WTC11 (cell line): Measurements from ENCODE around the gene ZMYND8. TPM values are rescaled to one million over a fixed set of nuclear protein-coding genes. Genes with fewer than 3 reads are reported as not detected.

ENCODE experiments used
- ATAC-seq: fragments of 200-7000 bp; cut with Tn5 transposase; 2 replicates; pipeline ENCODE4 v1.10.0; 2021; ENCODE audit warnings: mild to moderate bottlenecking, moderate library complexity
- CTCF ChIA-PET: fragments of 300-600 bp; sonication (Branson Sonifier 250); formaldehyde crosslinking; loops from one replicate; lab custom pipeline; 2021; ENCODE audit warnings: antibody characterized with exemption; lab: Charles Lee
- POLR2A ChIA-PET: fragments of 350-600 bp; sonication (Branson Sonifier 250); formaldehyde crosslinking; loops from one replicate; lab custom pipeline; 2021; ENCODE audit warnings: antibody characterized with exemption; lab: Charles Lee
- DNase-seq: peaks from one replicate; pipeline ENCODE4 v3.0.0; 2021; ENCODE audit warnings: low spot score
- H3K27ac Mint-ChIP-seq: 2 replicates; pipeline ENCODE4 v1.8.0; 2021; ENCODE audit warnings: mixed read lengths
- H3K27me3 Mint-ChIP-seq: 2 replicates; pipeline ENCODE4 v1.8.0; 2021; ENCODE audit warnings: low read depth, mild to moderate bottlenecking, moderate library complexity, mixed read lengths
- H3K36me3 Mint-ChIP-seq: 2 replicates; pipeline ENCODE4 v1.8.0; 2021; ENCODE audit warnings: mixed read lengths
- H3K4me1 Mint-ChIP-seq: 2 replicates; pipeline ENCODE4 v1.8.0; 2022; ENCODE audit warnings: mixed read lengths
- H3K4me3 Mint-ChIP-seq: 2 replicates; pipeline ENCODE4 v1.8.0; 2021; ENCODE audit warnings: mild to moderate bottlenecking, moderate library complexity, mixed read lengths
- H3K9me3 Mint-ChIP-seq: 2 replicates; pipeline ENCODE4 v1.8.0; 2021; ENCODE audit warnings: mixed read lengths
- ATF1 ChIP-seq: sonication (generic); formaldehyde crosslinking; IDR thresholded peaks from 2 replicates; pipeline ENCODE4 v1.8.1; 2023; ENCODE audit warnings: mild to moderate bottlenecking, moderate library complexity, missing genetic modification reagents
- CBFB ChIP-seq: sonication (generic); formaldehyde crosslinking; IDR thresholded peaks from 2 replicates; pipeline ENCODE4 v1.8.1; 2022; ENCODE audit warnings: mild to moderate bottlenecking, low read depth, missing genetic modification reagents
- ESRRA ChIP-seq: sonication (generic); formaldehyde crosslinking; IDR thresholded peaks from 2 replicates; pipeline ENCODE4 v1.8.1; 2022; ENCODE audit warnings: mild to moderate bottlenecking, missing genetic modification reagents, borderline replicate concordance
- GRHL2 ChIP-seq: fragments of 250-450 bp; sonication (Bioruptor Pico); IDR thresholded peaks from 2 replicates; pipeline ENCODE4 v1.8.0; 2022; ENCODE audit warnings: mild to moderate bottlenecking, moderate library complexity; ENCODE audit not compliant: insufficient replicate concordance, severe bottlenecking
- GTF2I ChIP-seq: fragments of 250-450 bp; sonication (Bioruptor Pico); conservative IDR thresholded peaks from 2 replicates; pipeline ENCODE4 v1.4.0; 2021; ENCODE audit warnings: mild to moderate bottlenecking
- JAZF1 ChIP-seq: fragments of 250-450 bp; sonication (Bioruptor Pico); IDR thresholded peaks from 2 replicates; pipeline ENCODE4 v1.9.0; 2021; ENCODE audit warnings: moderate library complexity, mild to moderate bottlenecking, inconsistent platforms
- KAT7 ChIP-seq: sonication (generic); formaldehyde crosslinking; IDR thresholded peaks from 2 replicates; pipeline ENCODE4 v1.8.1; 2023; ENCODE audit warnings: missing genetic modification reagents, mild to moderate bottlenecking, borderline replicate concordance
- MXD4 ChIP-seq: fragments of 250-450 bp; sonication (Bioruptor Pico); IDR thresholded peaks from 2 replicates; pipeline ENCODE4 v1.8.0; 2021; ENCODE audit warnings: mild to moderate bottlenecking, moderate library complexity, borderline replicate concordance
- NFE2L1 ChIP-seq: sonication (generic); formaldehyde crosslinking; IDR thresholded peaks from 2 replicates; pipeline ENCODE4 v1.8.1; 2023; ENCODE audit warnings: missing genetic modification reagents
- NFYB ChIP-seq: sonication (generic); formaldehyde crosslinking; conservative IDR thresholded peaks from 2 replicates; pipeline ENCODE4 v1.8.0; 2022; ENCODE audit warnings: low read depth, missing genetic modification reagents
- NR2C2 ChIP-seq: sonication (generic); formaldehyde crosslinking; IDR thresholded peaks from 2 replicates; pipeline ENCODE4 v1.8.0; 2022; ENCODE audit warnings: mild to moderate bottlenecking, missing genetic modification reagents
- TEAD4 ChIP-seq: sonication (generic); formaldehyde crosslinking; IDR thresholded peaks from 2 replicates; pipeline ENCODE4 v1.8.0; 2022; ENCODE audit warnings: mild to moderate bottlenecking, missing genetic modification reagents
- ZNF138 ChIP-seq: sonication (generic); formaldehyde crosslinking; conservative IDR thresholded peaks from 2 replicates; pipeline ENCODE4 v1.8.1; 2022; ENCODE audit warnings: mild to moderate bottlenecking, moderate library complexity, missing genetic modification reagents
- ZNF317 ChIP-seq: sonication (generic); formaldehyde crosslinking; IDR thresholded peaks from 2 replicates; pipeline ENCODE4 v1.8.1; 2023; ENCODE audit warnings: low read depth, mild to moderate bottlenecking, moderate library complexity, missing genetic modification reagents, borderline replicate concordance
- ZNF396 ChIP-seq: fragments of 250-450 bp; sonication (Bioruptor Pico); IDR thresholded peaks from 2 replicates; pipeline ENCODE4 v1.8.0; 2021; ENCODE audit warnings: mild to moderate bottlenecking, moderate library complexity, borderline replicate concordance
- ZNF423 ChIP-seq: fragments of 250-450 bp; sonication (Bioruptor Pico); IDR thresholded peaks from 2 replicates; pipeline ENCODE4 v2.1.2; 2022; ENCODE audit warnings: mild to moderate bottlenecking, moderate library complexity
- ZNF671 ChIP-seq: fragments of 250-450 bp; sonication (Bioruptor Pico); IDR thresholded peaks from 2 replicates; pipeline ENCODE4 v1.8.0; 2021; ENCODE audit warnings: mild to moderate bottlenecking
- total RNA-seq: library from RNA; stranded (reverse); gene quantifications from 3 replicates; pipeline ENCODE4 v1.2.3, GENCODE V29; 2021
- TF ChIP-seq, protein P1 (sequence below): sonication (generic); formaldehyde crosslinking; IDR thresholded peaks from 2 replicates; pipeline ENCODE4 v1.8.1; 2022; ENCODE audit warnings: mild to moderate bottlenecking, moderate library complexity, missing genetic modification reagents
- TF ChIP-seq, protein P2 (sequence below): fragments of 250-450 bp; sonication (Bioruptor Pico); conservative IDR thresholded peaks from 2 replicates; pipeline ENCODE4 v1.9.0; 2021; ENCODE audit warnings: mild to moderate bottlenecking
- TF ChIP-seq, protein P3 (sequence below): sonication (generic); formaldehyde crosslinking; IDR thresholded peaks from 2 replicates; pipeline ENCODE4 v1.8.0; 2022; ENCODE audit warnings: mild to moderate bottlenecking, missing genetic modification reagents
- TF ChIP-seq, protein P4 (sequence below): sonication (generic); formaldehyde crosslinking; IDR thresholded peaks from 2 replicates; pipeline ENCODE4 v1.8.0; 2022; ENCODE audit warnings: mild to moderate bottlenecking, missing genetic modification reagents
- TF ChIP-seq, protein P5 (sequence below): sonication (generic); formaldehyde crosslinking; IDR thresholded peaks from 2 replicates; pipeline ENCODE4 v1.8.1; 2022; ENCODE audit warnings: low read depth, missing genetic modification reagents, borderline replicate concordance
- TF ChIP-seq, protein P6 (sequence below): fragments of 250-450 bp; sonication (Bioruptor Pico); IDR thresholded peaks from 2 replicates; pipeline ENCODE4 v2.1.2; 2022; ENCODE audit warnings: mild to moderate bottlenecking, moderate library complexity

The ZMYND8 gene
- total RNA-seq, 1 experiment from 2014 or later = 114 TPM

DNA sequence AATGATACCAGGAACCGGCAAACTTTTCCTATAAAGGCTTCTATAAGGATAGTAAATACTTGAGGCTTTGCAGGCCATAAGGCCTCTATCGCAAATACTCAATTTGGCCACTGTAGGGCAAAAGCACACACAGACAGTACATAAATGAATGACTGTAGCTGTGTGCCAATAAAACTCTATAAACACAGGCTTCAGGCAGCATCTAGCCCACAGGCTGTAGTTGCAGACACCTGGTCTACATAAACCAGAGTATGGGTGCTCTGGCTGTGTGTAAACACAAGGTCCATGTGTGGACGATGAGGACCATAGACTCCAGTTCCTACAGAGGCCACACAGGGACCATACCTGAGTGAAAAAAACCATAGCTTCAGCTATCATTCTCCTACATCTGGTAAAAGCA is 52.2 kb downstream of the ZMYND8 start (continued):
- TF ChIP-seq CBFB (no peak), GTF2I (CRISPR knock-in tag) (no peak), ZNF671 (no peak), TEAD4 (CRISPR knock-in tag) (no peak), ESRRA (CRISPR knock-in tag) (no peak), NFE2L1 (no peak)
- TF ChIP-seq, protein P1, sequence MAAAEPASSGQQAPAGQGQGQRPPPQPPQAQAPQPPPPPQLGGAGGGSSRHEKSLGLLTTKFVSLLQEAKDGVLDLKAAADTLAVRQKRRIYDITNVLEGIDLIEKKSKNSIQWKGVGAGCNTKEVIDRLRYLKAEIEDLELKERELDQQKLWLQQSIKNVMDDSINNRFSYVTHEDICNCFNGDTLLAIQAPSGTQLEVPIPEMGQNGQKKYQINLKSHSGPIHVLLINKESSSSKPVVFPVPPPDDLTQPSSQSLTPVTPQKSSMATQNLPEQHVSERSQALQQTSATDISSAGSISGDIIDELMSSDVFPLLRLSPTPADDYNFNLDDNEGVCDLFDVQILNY (CRISPR knock-in tag) = no peak
- TF ChIP-seq, protein P2, sequence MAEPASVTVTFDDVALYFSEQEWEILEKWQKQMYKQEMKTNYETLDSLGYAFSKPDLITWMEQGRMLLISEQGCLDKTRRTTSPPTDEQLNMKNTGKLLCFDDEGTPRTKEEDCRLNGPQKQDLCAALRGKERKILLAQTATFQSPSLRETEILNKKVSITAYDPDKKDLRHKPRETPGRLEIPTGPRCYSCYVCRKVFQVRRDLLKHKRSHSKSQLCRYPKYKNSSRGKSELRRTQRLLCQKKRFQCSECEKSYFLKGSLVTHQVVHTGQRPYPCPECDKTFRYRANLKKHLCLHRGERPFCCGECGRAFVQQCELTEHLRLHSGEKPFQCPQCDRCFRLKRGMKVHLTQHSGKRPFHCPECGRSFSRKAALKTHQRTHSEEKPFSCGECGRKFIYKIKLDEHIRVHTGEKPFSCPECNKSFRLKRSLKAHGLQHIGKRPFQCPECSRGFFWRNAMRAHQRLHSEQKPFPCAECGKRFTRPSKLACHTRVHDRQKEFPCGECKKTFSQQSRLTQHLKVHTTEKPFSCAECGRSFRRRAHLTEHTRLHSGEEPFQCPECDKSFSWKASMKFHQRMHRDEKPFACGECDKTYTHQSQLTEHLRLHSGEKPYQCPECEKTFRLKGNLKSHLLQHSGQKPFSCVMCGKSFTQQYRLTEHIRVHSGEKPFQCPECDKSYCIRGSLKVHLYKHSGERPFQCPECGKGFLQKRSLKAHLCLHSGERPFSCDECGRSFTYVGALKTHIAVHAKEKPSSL (CRISPR knock-in tag) = no peak
- TF ChIP-seq, all 79 proteins: peak for 0

DNA sequence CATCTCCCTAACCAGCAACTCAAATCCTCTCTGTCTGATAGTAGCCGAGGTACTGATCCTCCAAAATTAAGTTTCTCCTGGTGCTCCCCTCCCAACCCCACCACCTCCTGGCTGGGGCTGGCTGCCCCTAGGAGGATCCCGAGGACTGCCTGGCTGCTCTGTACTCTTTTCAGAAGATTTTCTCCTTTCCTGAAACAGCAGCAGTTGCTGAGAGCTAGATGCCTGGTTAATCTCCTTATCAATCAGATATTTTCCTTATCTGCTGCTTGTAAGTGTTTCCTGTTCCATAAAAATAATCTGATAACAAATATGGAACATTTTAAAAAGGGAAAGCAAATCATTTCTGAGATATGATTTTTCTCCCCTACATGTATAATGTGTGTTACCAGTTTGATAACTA is 52.8 kb downstream of the ZMYND8 start:
- H3K4me1 Mint-ChIP-seq = peaks cover 48% of the 10 kb centered on the region
- peak; percentile 4 for DNase-seq
- no peaks in the 10 kb centered on the region for H3K27me3 Mint-ChIP-seq
- CTCF ChIA-PET = interaction anchor here (0.8 to 2.0 kb wide), 4 partner anchors 21 to 80 kb away, joined by 3 to 10 read pairs (median 4); partner anchors contain the start of gene ZMYND8
- peaks cover 43% of the 10 kb centered on the region for H3K36me3 Mint-ChIP-seq
- no peaks in the 10 kb centered on the region for H3K9me3 Mint-ChIP-seq
- TF ChIP-seq ZNF138 (CRISPR knock-in tag) = no peak
- no peak for TF ChIP-seq NR2C2 (CRISPR knock-in tag)
- TF ChIP-seq ZNF423 (CRISPR knock-in tag) = no peak
- H3K27ac Mint-ChIP-seq = peak overlapping the region; percentile 55
- no peak overlapping the region for H3K4me3 Mint-ChIP-seq
- no peak for ATAC-seq
- POLR2A ChIA-PET = no interaction called here

DNA sequence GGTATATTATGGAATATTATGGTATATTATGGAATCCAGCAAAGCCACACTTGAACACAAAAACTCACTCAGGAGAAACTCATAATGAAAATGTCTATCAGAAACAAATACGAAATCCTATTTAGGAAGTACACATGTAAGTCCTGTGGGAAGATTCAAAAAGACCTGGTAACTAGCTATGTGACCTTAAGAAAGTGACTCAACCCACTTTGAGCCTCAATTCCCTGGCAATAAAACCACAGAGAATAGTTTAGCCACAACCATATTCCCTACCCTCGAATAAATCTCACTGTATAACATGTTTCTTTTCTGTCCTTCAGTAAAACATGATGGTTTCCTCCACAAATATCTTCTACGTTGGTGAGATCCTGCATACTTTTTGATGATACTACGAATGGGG is 56.4 kb downstream of the ZMYND8 start:
- no peak overlapping the region for H3K4me3 Mint-ChIP-seq
- H3K4me1 Mint-ChIP-seq = peaks cover 56% of the 10 kb centered on the region
- DNase-seq (no peak), ATAC-seq (no peak)
- ChIA-PET POLR2A (no interaction called here), CTCF (interaction anchor here (3.8 to 4.2 kb wide), 2 partner anchors 26 to 83 kb away, joined by 11 to 13 read pairs; no protein-coding TSS in a partner anchor)
- peak overlapping the region; percentile 67 for H3K27ac Mint-ChIP-seq
- H3K27me3 Mint-ChIP-seq = no peaks in the 10 kb centered on the region
- H3K9me3 Mint-ChIP-seq = no peaks in the 10 kb centered on the region
- H3K36me3 Mint-ChIP-seq = peaks cover 58% of the 10 kb centered on the region
- TF ChIP-seq NFYB (CRISPR knock-in tag) (no peak), JAZF1 (CRISPR knock-in tag) (no peak), ZNF671 (no peak), NR2C2 (CRISPR knock-in tag) (no peak), ZNF317 (CRISPR knock-in tag) (no peak), GRHL2 (no peak), ZNF396 (no peak), ATF1 (CRISPR knock-in tag) (no peak), KAT7 (CRISPR knock-in tag) (no peak), MXD4 (CRISPR knock-in tag) (no peak)
- TF ChIP-seq, protein P3, sequence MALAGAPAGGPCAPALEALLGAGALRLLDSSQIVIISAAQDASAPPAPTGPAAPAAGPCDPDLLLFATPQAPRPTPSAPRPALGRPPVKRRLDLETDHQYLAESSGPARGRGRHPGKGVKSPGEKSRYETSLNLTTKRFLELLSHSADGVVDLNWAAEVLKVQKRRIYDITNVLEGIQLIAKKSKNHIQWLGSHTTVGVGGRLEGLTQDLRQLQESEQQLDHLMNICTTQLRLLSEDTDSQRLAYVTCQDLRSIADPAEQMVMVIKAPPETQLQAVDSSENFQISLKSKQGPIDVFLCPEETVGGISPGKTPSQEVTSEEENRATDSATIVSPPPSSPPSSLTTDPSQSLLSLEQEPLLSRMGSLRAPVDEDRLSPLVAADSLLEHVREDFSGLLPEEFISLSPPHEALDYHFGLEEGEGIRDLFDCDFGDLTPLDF = no peak
- TF ChIP-seq, protein P4, sequence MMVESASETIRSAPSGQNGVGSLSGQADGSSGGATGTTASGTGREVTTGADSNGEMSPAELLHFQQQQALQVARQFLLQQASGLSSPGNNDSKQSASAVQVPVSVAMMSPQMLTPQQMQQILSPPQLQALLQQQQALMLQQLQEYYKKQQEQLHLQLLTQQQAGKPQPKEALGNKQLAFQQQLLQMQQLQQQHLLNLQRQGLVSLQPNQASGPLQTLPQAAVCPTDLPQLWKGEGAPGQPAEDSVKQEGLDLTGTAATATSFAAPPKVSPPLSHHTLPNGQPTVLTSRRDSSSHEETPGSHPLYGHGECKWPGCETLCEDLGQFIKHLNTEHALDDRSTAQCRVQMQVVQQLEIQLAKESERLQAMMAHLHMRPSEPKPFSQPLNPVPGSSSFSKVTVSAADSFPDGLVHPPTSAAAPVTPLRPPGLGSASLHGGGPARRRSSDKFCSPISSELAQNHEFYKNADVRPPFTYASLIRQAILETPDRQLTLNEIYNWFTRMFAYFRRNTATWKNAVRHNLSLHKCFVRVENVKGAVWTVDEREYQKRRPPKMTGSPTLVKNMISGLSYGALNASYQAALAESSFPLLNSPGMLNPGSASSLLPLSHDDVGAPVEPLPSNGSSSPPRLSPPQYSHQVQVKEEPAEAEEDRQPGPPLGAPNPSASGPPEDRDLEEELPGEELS (CRISPR knock-in tag) = no peak
- TF ChIP-seq, protein P5, sequence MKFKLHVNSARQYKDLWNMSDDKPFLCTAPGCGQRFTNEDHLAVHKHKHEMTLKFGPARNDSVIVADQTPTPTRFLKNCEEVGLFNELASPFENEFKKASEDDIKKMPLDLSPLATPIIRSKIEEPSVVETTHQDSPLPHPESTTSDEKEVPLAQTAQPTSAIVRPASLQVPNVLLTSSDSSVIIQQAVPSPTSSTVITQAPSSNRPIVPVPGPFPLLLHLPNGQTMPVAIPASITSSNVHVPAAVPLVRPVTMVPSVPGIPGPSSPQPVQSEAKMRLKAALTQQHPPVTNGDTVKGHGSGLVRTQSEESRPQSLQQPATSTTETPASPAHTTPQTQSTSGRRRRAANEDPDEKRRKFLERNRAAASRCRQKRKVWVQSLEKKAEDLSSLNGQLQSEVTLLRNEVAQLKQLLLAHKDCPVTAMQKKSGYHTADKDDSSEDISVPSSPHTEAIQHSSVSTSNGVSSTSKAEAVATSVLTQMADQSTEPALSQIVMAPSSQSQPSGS = no peak
- TF ChIP-seq, protein P6, sequence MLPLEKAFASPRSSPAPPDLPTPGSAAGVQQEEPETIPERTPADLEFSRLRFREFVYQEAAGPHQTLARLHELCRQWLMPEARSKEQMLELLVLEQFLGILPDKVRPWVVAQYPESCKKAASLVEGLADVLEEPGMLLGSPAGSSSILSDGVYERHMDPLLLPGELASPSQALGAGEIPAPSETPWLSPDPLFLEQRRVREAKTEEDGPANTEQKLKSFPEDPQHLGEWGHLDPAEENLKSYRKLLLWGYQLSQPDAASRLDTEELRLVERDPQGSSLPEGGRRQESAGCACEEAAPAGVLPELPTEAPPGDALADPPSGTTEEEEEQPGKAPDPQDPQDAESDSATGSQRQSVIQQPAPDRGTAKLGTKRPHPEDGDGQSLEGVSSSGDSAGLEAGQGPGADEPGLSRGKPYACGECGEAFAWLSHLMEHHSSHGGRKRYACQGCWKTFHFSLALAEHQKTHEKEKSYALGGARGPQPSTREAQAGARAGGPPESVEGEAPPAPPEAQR = no peak
- TF ChIP-seq, protein P2 (CRISPR knock-in tag) = no peak
